ENCODE results near the gene NOP58. TPM values are rescaled to one million over a fixed set of nuclear protein-coding genes. Genes with fewer than 3 reads are reported as not detected.
"Not testable (repeated sequence)": the region's sequence is repeated elsewhere in the genome, so short reads cannot be mapped to it uniquely, and the experiment has no call there.

The NOP58 gene
- total RNA-seq, 1 experiment from 2014 or later = 71.9 TPM

GRCh38 chr2:202306034-202306433 lies 40.5 kb downstream of the NOP58 start:
- DNase-seq (ENCODE audit: low read depth) = no peak

GRCh38 chr2:202307690-202308089 lies 42.1 kb downstream of the NOP58 start:
- no peak for DNase-seq (ENCODE audit: low read depth)

- no peak for DNase-seq (ENCODE audit: low read depth)
These were observed 46.3 kb downstream of the NOP58 start for GRCh38 chr2:202311823-202312388.

GRCh38 chr2:202314116-202314515 lies 48.6 kb downstream of the NOP58 start:
- DNase-seq (ENCODE audit: low read depth) = no peak

GRCh38 chr2:202317080-202317857 lies 51.7 kb downstream of the NOP58 start:
- DNase-seq (ENCODE audit: low read depth) = peak; percentile 98

GRCh38 chr2:202320362-202320761 lies 54.8 kb downstream of the NOP58 start:
- DNase-seq (ENCODE audit: low read depth) = not testable (repeated sequence)

- DNase-seq (ENCODE audit: low read depth) = no peak
These were observed 56.9 kb downstream of the NOP58 start for GRCh38 chr2:202322435-202322834.

- DNase-seq (ENCODE audit: low read depth) = no peak
These were observed 62.3 kb downstream of the NOP58 start for GRCh38 chr2:202327858-202328257.

- DNase-seq (ENCODE audit: low read depth) = peak; percentile 47
These were observed 70.4 kb downstream of the NOP58 start for GRCh38 chr2:202335791-202336467.

GRCh38 chr2:202337151-202337550 lies 71.6 kb downstream of the NOP58 start:
- DNase-seq (ENCODE audit: low read depth) = no peak

GRCh38 chr2:202337706-202338346 lies 72.3 kb downstream of the NOP58 start:
- DNase-seq (ENCODE audit: low read depth) = no peak

GRCh38 chr2:202339071-202339870 lies 73.7 kb downstream of the NOP58 start:
- DNase-seq (ENCODE audit: low read depth) = peak; percentile 14

- no peak for DNase-seq (ENCODE audit: low read depth)
These were observed 78.6 kb downstream of the NOP58 start for GRCh38 chr2:202344178-202344577.

GRCh38 chr2:202346180-202346579 lies 80.6 kb downstream of the NOP58 start:
- DNase-seq (ENCODE audit: low read depth) = no peak

Other genes with a start within 250 kb of the NOP58 start
- gene FZD7, start 231.9 kb upstream of the NOP58 start, total RNA-seq (2014; rRNA removed; shearing (Covaris generic)) = 29.4 and 32.4 TPM in 2 replicates
- under 0.01 TPM in 1 of 2 replicates, not detected in the other for gene KIAA2012, start 192.5 kb upstream of the NOP58 start, total RNA-seq (2014; rRNA removed; shearing (Covaris generic))
- gene SUMO1, start 27.2 kb upstream of the NOP58 start, total RNA-seq (2014; rRNA removed; shearing (Covaris generic)) = 210 and 276 TPM in 2 replicates
- 28.7 and 32.4 TPM in 2 replicates for gene BMPR2, start 110.6 kb downstream of the NOP58 start, total RNA-seq (2014; rRNA removed; shearing (Covaris generic))

Measured in RPMI7951 (cell line).